ENCODE measurements around the gene PMFBP1.
A peak's percentile ranks its signal among the peaks of the same experiment; 100 is the strongest.

PMFBP1 gene, protein sequence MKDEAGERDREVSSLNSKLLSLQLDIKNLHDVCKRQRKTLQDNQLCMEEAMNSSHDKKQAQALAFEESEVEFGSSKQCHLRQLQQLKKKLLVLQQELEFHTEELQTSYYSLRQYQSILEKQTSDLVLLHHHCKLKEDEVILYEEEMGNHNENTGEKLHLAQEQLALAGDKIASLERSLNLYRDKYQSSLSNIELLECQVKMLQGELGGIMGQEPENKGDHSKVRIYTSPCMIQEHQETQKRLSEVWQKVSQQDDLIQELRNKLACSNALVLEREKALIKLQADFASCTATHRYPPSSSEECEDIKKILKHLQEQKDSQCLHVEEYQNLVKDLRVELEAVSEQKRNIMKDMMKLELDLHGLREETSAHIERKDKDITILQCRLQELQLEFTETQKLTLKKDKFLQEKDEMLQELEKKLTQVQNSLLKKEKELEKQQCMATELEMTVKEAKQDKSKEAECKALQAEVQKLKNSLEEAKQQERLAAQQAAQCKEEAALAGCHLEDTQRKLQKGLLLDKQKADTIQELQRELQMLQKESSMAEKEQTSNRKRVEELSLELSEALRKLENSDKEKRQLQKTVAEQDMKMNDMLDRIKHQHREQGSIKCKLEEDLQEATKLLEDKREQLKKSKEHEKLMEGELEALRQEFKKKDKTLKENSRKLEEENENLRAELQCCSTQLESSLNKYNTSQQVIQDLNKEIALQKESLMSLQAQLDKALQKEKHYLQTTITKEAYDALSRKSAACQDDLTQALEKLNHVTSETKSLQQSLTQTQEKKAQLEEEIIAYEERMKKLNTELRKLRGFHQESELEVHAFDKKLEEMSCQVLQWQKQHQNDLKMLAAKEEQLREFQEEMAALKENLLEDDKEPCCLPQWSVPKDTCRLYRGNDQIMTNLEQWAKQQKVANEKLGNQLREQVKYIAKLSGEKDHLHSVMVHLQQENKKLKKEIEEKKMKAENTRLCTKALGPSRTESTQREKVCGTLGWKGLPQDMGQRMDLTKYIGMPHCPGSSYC

DNA sequence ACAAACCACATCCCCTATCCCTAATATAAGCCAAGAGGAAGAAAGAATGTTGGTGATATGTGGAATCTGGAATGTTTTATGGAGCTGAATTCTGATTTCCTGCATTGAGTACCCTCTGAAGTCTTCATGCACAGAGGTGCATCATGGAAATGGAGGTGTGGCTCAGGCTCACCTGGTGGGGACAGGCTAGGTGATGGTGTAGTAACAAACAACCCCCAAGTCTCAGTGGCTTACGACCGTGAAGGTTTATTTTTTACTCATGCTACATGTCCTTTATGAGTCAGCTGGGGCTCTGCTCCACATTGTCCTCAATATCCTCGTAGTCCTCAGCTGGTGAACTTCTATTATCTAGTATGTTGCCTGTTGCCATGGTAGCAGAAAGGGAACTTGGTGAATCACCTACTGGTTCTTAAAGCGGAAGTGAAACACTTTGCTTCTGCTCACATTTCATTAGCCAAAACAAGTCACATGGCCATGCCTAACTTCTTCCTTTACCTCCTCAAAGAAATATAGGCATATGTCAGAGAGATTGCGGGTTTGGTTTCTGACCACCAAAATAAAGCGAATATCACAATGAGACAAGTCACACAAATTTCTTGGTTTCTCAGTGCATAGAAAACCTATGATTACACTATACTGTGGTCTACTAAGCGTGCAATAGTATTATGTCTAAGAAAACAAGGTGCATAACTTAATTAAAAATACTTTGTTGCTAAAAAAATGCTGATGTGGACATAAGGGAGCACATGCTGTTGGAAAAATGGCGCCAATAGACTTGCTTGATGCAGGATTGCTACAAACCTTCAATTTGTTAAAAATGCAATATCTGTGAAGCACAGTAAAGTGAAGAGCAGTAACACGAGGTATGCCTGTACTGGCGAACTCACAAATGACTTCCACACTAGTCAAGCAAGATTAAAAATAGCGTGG, at the start of gene PMFBP1:
Gene PMFBP1 (minus strand): TSS at position 51 of the 930 bp plus-strand sequence. CDS start 947 bp downstream, outside the sequence.
- peak; percentile 41 for DNase-seq (ENCODE audit: low spot score)

DNA sequence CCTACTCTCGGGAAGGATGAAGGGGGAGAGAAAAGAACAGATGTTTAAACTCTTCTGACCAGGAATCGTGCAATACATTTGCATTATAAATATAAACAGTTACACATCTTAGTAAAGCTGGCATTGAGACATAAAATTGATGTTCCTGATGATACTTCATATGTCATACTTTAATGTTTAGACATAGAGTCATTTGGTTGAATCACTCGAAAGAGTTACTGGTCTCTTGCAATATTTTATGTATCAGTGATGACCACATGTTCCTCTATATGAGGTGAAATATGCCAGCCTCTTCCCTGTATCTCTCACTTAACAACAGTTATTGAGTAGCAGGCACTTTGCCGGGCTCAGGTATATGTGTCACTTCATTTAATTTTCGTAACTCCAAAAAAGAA, 49.7 kb upstream of the PMFBP1 start:
- DNase-seq (ENCODE audit: low spot score): no peak

DNA sequence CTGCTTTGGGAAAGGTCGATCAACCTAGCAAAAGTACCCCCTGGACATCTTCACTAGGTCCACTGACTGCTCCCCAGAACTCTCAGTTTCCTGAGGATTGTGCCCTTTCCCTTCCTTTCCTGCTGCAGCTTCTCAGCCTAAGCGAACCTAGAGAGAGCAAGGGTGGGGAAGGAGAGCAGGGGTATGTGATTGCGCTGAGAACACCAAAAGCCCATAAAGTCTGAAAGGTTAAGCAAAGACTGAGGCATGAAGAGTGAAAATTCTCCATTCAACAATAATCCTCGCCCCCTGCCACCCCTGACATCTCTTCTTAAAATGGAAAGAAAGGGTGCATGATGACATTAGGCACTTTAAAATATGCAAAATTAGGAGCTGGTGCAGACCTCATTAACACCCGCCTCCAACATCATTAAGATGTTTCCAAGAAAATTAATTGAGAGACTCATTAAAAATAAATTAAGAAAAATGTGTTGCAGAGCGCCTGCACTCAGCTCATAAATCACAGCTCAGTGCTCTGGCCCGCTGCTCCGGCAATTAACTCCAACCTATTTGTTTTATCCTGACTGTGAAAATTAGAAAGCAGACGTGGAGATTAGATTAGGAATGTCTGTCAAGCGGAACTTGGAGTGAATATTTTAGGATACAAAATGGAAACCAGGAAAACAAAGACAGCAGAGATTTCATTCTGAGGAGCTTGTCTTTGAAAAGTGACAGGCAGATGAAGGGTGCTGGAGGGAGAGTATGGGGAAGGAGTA, 49.1 kb upstream of the PMFBP1 start:
- DNase-seq (ENCODE audit: low spot score): no peak

DNA sequence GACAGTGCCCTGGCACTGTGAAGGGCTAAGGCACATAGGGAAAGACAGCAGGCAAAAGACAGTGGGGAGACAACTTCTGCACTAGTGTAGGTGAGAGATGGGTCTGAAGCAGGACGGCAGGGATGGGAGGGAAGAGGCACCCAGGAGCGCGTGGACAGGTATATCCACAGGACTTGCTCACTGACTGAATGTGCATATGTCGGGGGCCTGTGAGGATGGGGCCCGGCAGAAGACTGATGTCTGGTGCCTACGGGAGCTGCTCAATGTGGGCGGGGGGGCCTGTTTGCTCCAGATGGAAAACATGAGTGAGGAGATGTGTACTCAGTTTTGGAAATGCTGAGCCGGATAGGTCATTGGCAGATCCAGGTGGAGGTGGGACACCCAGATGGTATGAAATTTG, 47.3 kb upstream of the PMFBP1 start:
- no peak for DNase-seq (ENCODE audit: low spot score)

DNA sequence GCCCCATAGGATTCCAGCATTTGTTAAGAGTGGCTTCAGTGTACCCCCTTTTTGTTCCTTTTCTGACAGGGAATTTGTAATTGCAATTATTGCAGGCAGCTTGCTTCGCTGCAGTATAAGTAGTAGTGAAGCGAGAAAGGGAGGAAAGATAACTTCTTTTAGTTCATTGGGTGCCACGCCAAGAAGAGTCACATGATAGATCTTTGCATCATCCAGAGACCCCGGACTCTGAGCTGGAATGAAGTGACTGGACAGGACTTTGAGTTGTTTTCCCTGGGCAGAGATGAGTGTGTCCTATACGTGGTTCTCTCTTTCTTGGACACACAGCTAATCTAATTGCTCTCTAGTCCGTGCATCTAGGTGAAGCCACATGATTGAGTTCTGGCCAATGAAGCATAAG, 44.8 kb upstream of the PMFBP1 start:
- DNase-seq (ENCODE audit: low spot score): no peak

DNA sequence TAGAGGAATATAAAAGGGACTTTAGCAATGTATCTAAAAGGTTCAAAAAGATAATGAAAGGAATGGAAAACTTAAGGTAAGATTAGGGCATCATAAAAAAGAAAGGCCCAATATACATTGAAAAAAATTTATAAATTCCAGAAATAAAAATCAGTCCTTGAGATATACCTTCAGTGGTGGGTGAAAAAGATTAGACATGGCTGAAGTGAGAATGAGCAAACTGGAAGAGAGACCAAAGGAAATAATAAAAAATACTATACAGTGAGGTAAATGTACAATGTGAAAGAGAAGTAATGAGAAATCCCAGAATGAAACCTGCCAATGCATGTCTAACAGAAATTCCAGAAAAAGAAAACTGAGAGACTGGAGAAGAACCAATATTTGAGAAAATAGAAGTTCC, 42.9 kb upstream of the PMFBP1 start:
- no peak for DNase-seq (ENCODE audit: low spot score)

DNA sequence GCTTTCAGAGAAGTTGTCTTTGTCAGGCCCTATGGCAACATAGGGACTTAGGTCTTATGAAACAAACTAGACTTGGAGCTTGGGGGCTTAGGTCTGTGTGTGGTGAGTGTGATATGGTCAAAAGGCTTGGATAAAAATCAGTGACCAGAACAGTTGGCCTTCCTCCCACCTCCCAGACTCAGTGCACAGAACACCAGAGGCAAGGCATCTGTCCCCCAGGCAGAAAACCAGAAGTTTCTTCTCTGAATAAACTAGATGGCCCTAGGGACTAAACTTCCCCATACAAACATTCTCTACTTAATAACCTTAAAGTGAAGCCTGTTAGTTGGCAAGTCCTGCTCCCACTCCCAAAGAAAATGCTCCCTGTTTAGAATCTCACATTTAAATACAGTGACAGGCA, 39.2 kb upstream of the PMFBP1 start:
- DNase-seq (ENCODE audit: low spot score): no peak

DNA sequence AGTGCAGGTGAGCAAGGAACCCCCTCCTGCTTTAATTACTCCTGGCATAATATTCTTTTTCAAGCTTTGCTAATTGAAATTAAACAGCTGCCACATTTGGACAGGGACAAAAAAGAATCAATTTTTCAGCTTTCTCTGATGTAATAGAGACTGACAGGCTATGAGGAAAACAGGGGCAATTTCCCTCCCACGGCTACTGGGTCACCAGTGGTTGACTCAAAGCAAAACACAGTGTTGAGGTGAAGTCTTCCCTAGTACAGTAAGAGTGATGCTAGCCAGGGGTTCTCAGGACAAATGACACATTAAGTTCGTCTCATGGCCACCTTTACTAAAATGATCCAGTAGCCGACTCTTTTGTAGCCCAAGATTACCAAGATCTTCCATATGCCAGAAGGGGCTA, 38.6 kb upstream of the PMFBP1 start:
- DNase-seq (ENCODE audit: low spot score): no peak

DNA sequence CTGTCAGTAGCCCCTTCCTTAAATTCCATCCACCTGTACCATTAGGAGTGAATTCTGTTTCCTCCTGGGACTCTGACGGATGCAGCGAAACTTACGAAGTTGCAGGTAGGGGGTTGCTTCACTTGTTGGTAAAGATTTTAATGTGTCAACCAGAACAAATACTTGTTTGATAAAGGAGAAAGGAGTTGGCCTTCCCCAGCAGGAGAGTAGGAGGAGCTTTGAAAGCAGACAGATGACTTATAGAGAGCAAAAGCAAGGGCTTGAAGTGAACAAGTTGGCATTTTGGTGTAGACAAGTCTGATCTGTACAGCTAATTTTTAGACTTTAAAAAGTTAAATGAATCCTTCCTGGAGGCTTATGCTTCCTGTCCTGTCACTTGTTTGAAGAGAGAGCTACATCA, 38.1 kb upstream of the PMFBP1 start:
- DNase-seq (ENCODE audit: low spot score): no peak

DNA sequence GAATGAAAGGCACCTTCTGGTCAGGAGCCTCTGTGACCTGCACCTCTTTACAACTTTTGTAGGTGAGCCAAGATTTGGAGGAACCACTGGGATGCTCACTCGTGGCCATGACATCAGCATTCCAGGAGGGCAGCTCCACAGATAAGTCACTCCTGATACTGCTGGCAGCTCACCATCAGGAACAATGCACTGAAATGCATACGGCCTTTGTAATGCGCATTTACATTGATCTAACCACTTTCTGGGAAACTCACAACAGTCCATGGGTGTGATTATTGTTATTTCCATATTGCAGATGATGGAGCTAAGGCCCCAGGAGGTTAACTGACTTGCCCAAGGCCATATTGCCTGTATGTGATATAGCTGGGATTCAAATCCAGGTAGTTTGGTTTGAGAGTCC, 34.3 kb upstream of the PMFBP1 start:
- DNase-seq (ENCODE audit: low spot score): no peak

DNA sequence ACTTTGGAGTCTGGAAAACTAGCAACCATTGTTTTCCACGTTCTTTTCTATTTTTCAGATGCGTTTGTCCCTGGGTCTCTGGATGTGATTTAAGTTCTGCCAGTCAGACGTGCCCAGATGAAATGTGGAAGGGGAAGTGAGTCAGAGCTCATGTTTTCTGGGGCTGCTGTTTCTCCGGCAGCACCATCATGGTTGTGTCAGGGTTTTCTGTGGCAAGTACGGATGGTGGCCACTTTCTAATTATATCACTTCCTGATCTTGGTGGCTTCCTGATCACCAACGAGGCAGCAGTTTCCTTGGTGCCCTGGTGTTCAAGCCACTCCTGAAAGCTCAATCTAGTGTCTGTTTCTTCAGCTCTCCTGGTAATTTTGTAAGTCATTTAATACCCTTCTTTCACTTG, 31.4 kb upstream of the PMFBP1 start:
- peak; percentile 36 for DNase-seq (ENCODE audit: low spot score)

DNA sequence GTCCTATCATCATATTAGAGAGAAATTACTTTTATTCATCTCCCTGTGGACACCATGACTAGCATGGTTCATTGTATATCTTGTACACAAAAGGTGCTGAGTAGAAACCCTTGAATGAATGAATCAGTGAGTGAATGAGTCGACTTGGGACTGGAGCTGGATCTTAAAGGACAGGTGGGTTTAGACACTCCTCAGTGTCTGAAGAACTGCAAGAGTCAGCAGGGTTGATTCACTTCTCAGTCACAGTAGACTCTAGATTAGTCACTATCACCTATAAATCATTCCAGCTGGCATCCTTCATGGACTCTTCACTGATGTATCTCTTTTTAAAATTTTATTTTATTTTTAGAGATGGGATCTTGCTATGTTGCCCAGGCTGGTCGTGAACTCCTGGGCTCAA, 30.1 kb upstream of the PMFBP1 start:
- no peak for DNase-seq (ENCODE audit: low spot score)

DNA sequence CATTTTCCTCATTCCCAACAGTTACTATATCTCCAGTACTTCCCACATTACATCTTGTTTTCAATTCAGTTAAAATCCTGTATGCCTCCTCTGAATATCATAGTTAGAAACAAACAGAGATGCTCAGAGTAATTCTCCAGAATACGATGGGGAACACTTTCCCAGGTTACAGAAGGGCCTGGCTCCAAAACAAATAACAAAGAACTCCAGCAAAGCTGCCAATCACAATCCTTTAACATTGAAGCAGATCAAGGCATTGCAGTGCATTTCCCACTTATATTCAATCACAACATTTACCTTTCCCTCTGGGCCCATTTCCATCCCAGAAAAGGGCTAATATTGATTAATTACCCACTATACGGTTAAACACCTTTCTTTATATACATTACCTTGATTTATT, 29.4 kb upstream of the PMFBP1 start:
- no peak for DNase-seq (ENCODE audit: low spot score)

DNA sequence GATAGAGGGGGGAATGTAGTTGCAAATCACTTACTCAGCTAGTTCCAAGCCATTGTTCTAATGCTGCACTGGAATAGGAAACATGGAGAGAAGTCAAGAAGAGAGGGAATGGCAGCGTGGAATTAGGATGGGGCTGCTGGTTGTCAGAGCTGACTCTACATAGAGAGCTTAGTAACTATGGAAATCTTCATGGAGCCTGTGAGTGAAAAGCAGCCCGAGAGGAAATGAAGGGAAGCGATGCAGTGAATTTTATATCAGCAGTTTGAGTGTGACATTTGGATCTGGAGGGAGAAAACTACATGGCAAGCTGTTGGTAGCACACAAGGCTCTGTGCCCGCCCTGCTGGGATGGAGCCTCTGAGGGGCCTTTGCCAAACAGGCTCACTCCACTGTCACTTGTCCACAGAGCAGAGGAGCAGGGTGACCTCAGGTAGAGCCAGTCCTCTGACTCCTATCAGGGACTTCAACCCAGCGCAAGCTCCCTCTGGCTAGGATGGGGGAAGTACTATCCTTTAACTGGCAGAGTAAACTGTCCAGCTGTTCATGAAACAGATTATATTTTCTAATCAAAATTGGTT, 27.9 kb upstream of the PMFBP1 start:
- no peak for DNase-seq (ENCODE audit: low spot score)

DNA sequence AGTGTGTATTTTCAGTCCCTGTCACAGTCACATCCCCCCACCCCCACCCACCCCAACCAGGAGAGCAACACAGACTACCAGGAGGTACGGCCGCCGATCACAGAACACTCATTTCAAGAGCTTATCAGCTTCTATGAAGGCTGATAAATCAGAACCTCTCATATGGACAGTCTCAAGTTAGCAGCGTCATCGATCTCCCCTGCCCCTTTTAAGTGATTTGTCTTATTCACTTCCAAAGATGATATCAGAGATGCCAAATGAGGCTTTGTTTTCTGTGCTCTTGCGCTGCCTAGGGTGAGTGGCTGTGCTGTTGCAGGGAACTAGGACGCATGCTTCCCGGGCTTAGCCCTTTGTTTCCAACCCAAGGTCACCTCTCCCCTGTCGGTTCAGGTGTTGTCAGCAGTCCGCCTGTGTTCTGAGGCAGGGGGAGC, 26.8 kb upstream of the PMFBP1 start:
- DNase-seq (ENCODE audit: low spot score): no peak

DNA sequence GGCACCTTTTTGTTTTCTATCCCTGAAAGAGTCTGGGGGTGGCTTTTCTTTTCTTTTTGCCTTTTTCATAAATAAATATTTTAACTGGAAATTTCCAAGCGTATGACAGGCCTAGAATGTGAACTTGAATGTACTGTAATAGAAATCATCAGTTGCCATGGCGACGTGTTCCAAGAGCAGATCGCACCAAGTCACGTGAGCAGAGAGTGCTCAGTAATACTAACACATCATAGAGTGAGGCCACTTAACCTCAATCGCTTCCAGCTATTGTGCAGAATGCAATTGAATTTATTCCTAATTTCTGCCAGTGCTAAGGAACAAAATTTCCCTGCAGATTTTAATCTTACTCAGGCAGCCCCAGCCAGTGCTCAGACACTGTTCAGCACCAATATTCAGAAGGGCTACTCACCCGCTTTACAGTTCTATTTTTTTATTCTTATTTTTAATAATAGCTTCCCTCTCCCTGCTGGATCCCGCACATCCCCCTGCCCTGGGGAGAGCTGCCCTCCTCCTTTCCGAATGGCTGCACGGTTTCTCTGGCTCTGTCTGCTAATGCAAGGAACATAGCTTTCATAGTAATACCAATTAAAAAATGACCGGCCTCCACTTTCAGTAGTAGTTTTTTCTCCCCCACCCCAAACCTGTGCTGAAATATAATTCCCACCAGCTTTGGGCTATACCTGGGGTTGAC, 26.2 kb upstream of the PMFBP1 start:
- peak; percentile 77 for DNase-seq (ENCODE audit: low spot score)

DNA sequence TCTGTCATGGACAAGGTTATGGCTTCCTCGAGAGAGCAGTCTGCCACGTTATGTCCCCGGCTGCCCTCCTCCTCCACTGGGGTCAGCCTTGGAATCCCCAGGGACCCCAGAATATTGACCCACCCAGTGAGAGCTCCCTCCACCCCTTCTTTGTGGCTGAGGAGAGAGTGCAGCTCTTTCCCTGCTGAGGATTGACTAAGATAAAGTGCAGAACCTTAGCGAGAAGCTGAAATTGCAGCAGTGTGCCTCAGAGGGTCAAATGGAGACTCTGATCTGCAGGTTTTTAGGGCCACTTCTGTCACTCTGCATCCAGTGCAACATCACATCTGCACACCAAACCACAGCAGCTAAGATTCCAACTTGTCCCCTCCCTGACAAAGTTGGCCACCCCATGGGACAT, 25.6 kb upstream of the PMFBP1 start:
- DNase-seq (ENCODE audit: low spot score): no peak

DNA sequence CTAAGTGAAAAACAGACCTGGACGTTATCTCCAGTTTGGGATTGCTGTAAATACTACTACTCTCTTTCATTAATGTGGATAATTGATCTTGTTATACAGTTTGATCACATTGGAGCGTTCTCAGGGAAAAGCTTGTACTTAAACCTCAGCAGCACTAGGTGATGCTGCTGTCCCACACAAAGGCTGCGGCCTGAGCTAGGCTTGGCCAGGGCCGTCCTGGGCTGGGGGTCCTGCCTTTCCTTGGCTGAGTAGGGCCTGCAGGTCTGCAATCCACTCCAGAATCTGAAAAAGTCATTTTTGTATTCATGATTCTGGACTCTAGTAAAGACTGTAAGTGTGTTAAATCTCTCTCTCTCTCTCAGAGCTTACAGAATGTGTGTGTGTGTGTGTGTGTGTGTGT, 23.7 kb upstream of the PMFBP1 start:
- DNase-seq (ENCODE audit: low spot score): no peak

DNA sequence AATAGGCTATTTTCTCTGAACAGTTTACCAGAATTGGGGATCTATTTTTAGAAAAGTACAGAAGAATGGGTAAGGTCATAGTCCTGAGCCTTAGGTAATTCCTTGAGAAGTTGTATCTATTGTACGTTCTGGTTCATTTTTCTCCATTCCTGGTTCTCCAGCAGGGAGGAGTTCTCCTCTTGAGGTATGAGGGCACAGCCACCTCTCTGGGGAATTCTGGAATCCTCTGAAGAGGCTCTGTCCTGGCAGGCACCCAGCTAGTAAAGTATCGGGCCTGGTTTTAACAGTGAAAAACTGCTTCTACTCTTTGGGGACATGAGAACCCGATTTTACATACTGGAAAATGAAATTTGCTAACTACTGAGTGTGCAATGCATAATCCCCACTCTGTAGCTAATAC, 19.6 kb upstream of the PMFBP1 start:
- no peak for DNase-seq (ENCODE audit: low spot score)

DNA sequence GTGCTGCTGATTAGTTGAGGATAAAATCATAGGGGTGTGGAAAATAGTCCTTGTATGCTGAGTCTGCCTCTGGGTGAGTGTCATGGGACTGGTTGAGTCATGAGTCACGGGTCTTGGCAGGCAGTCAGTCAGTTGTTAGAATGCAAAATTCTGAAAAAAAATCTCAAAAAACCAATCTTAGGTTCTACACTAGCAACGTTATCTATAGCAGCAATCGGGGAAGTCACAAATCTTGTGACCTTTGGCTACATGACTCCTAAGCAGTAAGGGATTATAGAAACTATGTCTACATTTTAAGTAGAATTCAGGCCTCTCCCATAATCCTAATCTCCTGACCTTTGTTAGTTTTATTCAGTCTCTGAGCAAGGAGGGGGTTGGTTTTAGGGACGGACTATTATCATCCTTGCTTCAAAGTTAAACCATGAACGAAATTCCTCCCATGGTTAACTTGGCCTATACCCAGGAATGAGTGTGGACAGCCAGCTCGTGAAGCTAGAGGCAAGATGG, 18.0 kb upstream of the PMFBP1 start:
- DNase-seq (ENCODE audit: low spot score): no peak
